Central memory CD8-positive, alpha-beta T cell (primary cell): ENCODE data around the gene SNX3.
"Not testable (repeated sequence)": the region's sequence is repeated elsewhere in the genome, so short reads cannot be mapped to it uniquely, and the experiment has no call there.

Experiments used
- ATAC-seq: fragments of 150-1000 bp; cut with Tn5 transposase; replicated peaks from 2 replicates; pipeline ENCODE4 v1.10.0; 2022; ENCODE audit warnings: mild to moderate bottlenecking, moderate FRiP score, moderate number of reproducible peaks; ENCODE audit not compliant: poor library complexity, severe bottlenecking; ENCODE audit errors: extremely low read depth
- DNase-seq, 2 donors: peaks; one replicate each; pipeline ENCODE4 v3.0.0; 2021; ENCODE audit warnings: low spot score in 2 of 2
- H3K27ac Mint-ChIP-seq: one replicate; pipeline ENCODE4 v1.8.0; 2022; ENCODE audit warnings: low read depth, mild to moderate bottlenecking, moderate library complexity, mixed read lengths
- H3K27me3 Mint-ChIP-seq: one replicate; pipeline ENCODE4 v1.8.0; 2022; ENCODE audit warnings: mixed read lengths
- H3K36me3 Mint-ChIP-seq: one replicate; pipeline ENCODE4 v1.8.0; 2022; ENCODE audit warnings: mild to moderate bottlenecking, moderate library complexity, mixed read lengths; ENCODE audit not compliant: insufficient read depth
- H3K4me1 Mint-ChIP-seq: one replicate; pipeline ENCODE4 v1.8.0; 2022; ENCODE audit warnings: mixed read lengths
- H3K4me3 Mint-ChIP-seq: one replicate; pipeline ENCODE4 v1.8.0; 2022; ENCODE audit warnings: mild to moderate bottlenecking, moderate library complexity, mixed read lengths
- H3K9me3 Mint-ChIP-seq: one replicate; pipeline ENCODE4 v1.8.0; 2022; ENCODE audit warnings: mixed read lengths

Gene SNX3

DNA sequence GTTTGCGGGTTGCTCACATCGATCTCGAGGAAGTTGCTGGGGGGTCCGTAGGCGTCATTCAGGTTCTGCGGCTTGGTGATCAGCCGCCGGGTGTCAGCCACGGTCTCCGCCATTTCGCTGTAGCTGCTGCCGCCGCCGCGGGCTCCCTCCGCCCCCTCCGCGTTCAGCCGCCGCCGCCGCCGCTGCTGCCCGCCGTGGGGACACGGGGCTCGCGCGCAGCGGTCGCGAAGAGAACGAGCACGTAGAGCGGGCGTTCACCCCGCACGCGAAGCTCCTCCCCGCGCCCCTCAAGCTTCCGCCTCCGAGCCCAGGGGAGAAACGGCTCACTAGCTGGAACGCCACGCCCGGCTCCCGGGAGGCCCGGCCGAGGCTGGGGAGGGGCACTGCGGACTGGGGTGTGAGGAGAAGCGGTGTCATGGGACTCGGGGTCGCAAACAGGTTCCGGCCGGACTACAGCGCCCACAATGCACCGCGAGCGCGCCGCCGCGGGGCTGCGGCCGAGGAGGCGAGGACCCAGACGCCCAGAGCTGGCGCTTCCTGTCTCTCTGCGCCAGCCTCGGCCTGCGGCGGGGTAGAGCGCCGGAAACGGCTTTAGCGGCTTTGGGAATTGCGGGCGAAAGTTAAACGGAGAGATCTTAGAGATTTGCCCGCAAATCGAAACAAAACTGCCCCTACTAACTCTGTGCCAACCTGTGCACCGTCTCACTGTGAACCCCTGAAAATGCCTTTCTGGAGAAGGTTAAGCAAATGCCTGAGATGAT is at the start of gene SNX3:
TSS of gene SNX3 (minus strand) at position 232 of the 761 bp plus-strand sequence. CDS start at position 113, 119 bp downstream.
- ATAC-seq (peak; percentile 82), DNase-seq (peak; percentile 80 to 84)
- H3K36me3 Mint-ChIP-seq, result peaks cover 17% of the 10 kb centered on the region
- H3K4me3 Mint-ChIP-seq, result peak within 1 kb of the TSS; percentile 86
- no peaks in the 10 kb centered on the region for H3K27me3 Mint-ChIP-seq
- H3K4me1 Mint-ChIP-seq, result peaks cover 23% of the 10 kb centered on the region
- H3K9me3 Mint-ChIP-seq, result no peaks in the 10 kb centered on the region
- peak within 1 kb of the TSS; percentile 94 for H3K27ac Mint-ChIP-seq

DNA sequence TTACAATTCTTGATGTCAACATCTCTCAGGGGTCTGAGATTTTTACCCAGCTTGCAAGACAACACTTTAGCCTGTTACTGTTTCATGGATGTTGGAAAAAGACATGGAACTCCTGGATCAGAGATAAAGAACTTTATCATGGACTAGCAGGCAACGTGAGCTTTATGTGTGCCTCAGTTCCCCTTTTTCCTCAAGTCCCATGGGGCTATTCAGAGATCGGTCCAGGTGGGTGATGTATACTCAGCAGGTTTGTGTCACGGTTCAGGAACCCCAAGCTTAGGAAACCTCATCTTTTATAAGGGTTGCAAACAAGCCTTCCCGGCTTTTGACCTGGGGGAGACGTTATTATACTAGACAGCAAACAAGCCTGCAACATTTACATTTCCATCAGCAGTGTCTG is 49.0 kb upstream of the SNX3 start:
- H3K4me1 Mint-ChIP-seq, result no peaks in the 10 kb centered on the region
- ATAC-seq, result no peak
- H3K27ac Mint-ChIP-seq, result no peak overlapping the region
- no peak for DNase-seq
- no peaks in the 10 kb centered on the region for H3K27me3 Mint-ChIP-seq
- H3K36me3 Mint-ChIP-seq, result peaks cover 2% of the 10 kb centered on the region
- H3K9me3 Mint-ChIP-seq, result no peaks in the 10 kb centered on the region
- H3K4me3 Mint-ChIP-seq, result no peak overlapping the region

DNA sequence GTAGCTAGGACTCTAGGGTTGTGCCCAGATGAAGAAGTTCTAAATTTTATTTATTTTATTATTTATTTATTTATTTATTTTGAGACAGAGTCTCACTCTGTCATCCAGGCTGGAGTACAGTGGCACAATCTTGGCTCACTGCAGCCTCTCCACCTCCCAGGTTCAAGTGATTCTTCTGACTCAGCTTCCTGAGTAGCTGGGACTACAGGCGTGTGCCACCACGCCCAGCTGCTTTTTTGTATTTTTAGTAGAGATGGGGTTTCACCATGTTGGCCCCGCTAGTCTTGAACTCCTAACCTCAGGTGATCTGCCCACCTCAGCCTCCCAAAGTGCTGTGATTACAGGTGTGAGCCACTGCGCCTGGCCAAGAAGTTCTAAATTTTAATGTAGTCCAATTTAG is 47.8 kb upstream of the SNX3 start:
- not testable (repeated sequence) for H3K9me3 Mint-ChIP-seq, H3K4me3 Mint-ChIP-seq, H3K4me1 Mint-ChIP-seq, DNase-seq, H3K36me3 Mint-ChIP-seq, ATAC-seq, H3K27ac Mint-ChIP-seq, H3K27me3 Mint-ChIP-seq

DNA sequence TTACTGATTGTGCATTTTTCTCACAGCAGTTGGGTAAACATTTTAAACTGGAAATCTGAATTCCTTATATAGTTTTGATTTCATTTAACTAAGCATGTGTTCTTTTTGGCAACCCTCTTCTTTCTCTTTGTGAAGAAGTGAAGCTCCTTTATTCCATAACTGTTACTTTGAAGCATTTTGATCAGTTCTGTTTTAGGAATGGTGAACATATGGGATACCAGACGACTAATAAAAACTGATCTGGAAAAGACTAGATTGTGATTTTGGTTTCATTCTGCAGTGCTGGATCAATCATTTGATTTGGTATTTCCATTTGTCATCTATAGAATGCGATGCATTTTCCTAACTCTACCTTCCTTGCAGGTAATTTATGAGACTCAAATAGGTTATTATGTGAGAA is 43.8 kb upstream of the SNX3 start:
- ATAC-seq, result no peak
- Mint-ChIP-seq H3K4me3 (no peak overlapping the region), H3K4me1 (no peaks in the 10 kb centered on the region), H3K36me3 (no peaks in the 10 kb centered on the region), H3K9me3 (no peaks in the 10 kb centered on the region), H3K27me3 (no peaks in the 10 kb centered on the region), H3K27ac (no peak overlapping the region)
- DNase-seq, result no peak

DNA sequence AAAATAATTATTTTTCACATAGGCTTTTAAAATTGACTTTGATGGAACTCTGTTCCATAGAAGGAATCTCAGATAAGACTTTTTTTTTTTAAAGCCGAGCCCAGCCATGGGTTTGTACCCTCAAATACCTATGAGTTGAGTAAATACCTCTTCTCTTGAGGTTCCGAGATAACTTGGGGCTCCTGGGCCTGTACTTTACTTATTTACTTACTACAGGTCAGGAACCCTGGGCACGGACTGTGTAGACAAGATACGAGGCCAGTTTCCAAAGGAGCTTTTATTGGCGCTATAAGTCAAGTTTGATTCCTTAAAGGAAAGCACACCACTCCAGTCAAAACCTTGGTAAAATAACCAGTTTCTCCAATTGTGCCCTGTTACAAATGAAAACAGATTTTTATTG is 41.5 kb upstream of the SNX3 start:
- Mint-ChIP-seq H3K27ac (no peak overlapping the region), H3K9me3 (no peaks in the 10 kb centered on the region), H3K4me1 (no peaks in the 10 kb centered on the region), H3K36me3 (no peaks in the 10 kb centered on the region), H3K4me3 (no peak overlapping the region), H3K27me3 (no peaks in the 10 kb centered on the region)
- ATAC-seq, result no peak
- no peak for DNase-seq

DNA sequence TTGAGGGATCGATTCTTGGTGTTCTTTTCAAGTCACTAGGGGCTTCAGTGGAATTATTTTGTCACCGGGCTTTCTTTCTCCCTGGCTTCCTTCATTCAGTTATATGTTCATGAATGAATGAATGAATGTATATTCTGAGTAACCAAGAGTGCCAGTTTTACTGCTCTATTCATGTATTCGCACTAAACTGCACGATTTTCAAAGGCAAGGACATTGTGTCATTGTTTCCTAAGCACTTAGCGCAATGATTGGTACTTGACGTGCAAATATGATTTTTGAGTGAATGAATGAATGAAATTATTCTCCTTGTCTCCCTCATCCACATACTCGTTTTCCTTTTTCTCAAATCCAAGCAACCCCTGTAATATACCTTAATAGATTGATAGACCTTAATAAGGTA is 34.8 kb upstream of the SNX3 start:
- Mint-ChIP-seq H3K27ac (peak overlapping the region; percentile 98), H3K4me3 (peak overlapping the region; percentile 96), H3K9me3 (no peaks in the 10 kb centered on the region), H3K27me3 (no peaks in the 10 kb centered on the region), H3K36me3 (peaks cover 7% of the 10 kb centered on the region), H3K4me1 (peaks cover 12% of the 10 kb centered on the region)
- ATAC-seq (no peak), DNase-seq (no peak)

DNA sequence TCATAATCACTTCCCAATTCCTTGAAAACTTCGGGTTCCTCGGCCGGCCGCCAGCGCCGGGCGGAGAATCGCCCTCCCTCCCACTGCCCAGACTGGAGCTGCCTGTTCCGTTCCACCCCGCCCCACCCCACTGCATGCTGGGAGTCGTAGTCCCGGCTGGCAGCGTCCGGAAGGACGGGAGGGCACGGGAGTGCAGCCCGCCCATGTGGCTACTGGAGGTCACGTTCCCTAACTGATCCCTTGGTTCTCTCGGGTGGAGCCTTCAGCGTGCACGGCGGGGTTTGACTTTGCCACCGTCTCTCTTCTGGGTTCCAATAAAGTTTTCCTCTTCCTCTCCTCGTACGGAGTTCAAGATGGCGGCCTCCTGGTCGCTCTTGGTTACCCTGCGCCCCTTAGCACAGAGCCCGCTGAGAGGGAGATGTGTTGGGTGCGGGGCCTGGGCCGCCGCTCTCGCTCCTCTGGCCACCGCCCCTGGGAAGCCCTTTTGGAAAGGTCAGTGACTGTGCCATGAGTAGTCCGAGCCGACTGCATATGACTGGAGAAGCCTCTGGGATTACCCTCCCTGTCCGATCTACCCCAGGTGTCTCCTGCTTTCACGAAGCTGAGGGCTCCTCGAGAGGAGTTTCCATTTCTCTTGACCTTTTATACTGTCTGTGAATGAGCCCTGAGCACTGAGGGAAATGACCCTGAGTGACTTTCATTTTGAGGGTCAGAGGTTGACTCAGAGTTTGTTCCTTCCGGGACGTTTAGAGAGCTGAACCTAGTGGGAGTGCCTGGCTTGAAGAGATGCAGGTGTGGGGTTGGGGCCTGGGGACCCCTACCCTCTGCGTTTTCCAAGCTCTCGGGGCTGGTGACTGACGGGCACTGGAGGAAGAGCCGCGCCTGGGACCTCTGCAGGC is 34.1 kb upstream of the SNX3 start, which contains the start of gene AFG1L:
TSS of gene AFG1L (plus strand) at position 328 of the 899 bp plus-strand sequence. CDS start at position 354, 26 bp downstream.
- DNase-seq (peak; percentile 81 to 82), ATAC-seq (peak; percentile 95)
- H3K4me3 Mint-ChIP-seq, result peak within 1 kb of the TSS; percentile 96
- H3K9me3 Mint-ChIP-seq, result no peaks in the 10 kb centered on the region
- H3K27ac Mint-ChIP-seq, result peak within 1 kb of the TSS; percentile 98
- H3K36me3 Mint-ChIP-seq, result peaks cover 7% of the 10 kb centered on the region
- H3K4me1 Mint-ChIP-seq, result peaks cover 12% of the 10 kb centered on the region
- no peaks in the 10 kb centered on the region for H3K27me3 Mint-ChIP-seq

DNA sequence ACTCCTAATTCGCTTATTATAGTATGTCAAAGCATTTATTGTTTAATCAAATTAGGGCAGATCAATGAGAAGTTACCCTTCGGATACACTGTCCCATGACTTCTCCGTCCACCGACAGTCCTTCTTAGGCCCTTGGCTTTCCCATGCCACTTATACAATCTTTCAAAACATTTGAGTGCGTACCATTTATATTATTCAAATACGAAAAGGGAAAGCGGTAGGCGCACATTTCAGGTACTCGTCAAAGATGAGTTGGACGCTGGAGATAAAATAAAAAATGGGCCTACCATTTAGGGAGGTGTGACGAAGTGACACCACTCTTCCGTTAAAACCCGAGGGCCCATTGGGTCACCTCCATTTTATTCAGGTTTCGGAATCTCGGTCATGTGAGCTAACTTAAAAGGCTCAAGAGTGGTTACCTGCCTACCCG is 33.5 kb upstream of the SNX3 start:
- Mint-ChIP-seq H3K36me3 (peaks cover 7% of the 10 kb centered on the region), H3K27ac (peak overlapping the region; percentile 98), H3K9me3 (no peaks in the 10 kb centered on the region), H3K27me3 (no peaks in the 10 kb centered on the region), H3K4me3 (peak overlapping the region; percentile 96), H3K4me1 (peaks cover 12% of the 10 kb centered on the region)
- no peak for DNase-seq
- peak; percentile 51 for ATAC-seq

DNA sequence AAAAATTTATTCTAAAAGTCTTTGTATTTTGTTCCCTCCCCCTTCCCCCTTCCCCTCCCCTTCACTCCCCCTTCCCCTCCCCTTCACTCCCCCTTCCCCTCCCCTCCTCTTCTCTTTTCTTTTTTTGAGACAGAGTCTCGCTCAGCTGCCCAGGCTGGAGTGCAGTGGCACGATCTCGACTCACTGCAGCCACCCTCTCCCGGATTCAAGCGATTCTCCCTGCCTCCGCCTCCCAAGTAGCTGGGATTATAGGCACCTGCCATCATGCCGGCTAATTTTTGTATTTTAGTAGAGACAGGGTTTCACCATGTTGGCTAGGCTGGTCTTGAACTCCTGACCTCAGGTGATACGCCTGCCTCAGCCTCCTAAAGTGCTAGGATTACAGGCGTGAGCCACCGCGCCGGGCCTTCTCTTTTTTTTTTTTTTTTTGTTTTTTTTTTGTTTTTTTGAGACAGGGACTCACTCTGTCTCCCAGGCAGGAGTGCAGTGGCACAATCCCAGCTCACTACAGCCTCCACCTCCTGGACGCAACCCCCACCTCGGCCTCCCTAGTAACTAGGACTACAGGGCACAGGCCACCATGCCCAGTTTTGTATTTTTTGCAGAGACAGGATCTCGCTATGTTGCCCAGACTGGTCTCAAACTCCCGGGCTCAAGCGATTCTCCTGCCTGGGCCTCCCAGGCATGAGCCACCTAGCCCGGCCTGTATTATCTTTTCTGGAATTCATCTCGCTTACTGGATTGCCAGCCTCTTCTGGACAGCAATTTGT is 32.9 kb upstream of the SNX3 start:
- H3K36me3 Mint-ChIP-seq, result peaks cover 7% of the 10 kb centered on the region
- no peak for DNase-seq
- no peak for ATAC-seq
- peaks cover 12% of the 10 kb centered on the region for H3K4me1 Mint-ChIP-seq
- H3K4me3 Mint-ChIP-seq, result peak overlapping the region; percentile 96
- H3K27ac Mint-ChIP-seq, result peak overlapping the region; percentile 98
- no peaks in the 10 kb centered on the region for H3K9me3 Mint-ChIP-seq
- no peaks in the 10 kb centered on the region for H3K27me3 Mint-ChIP-seq

DNA sequence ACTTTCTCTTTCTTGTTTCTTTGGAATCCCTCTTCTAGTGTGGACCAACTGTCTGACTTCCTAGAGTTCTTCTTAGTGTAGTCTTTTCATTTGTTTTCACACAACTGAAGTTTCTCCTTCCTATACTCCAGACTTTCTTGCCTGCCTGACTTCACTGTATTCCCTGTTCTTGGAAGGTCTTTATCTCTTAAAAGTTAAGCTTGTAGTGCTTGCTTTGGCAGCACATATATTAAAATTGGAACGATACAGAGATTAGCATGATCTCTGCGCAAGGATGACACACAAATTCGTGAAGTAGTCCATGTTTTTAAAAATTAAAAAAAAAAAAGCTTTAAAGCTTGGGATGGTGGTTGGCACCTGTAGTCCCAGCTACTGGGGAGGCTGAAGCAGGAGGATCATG is 31.7 kb upstream of the SNX3 start:
- H3K4me1 Mint-ChIP-seq, result peaks cover 12% of the 10 kb centered on the region
- H3K27ac Mint-ChIP-seq, H3K27me3 Mint-ChIP-seq, H3K36me3 Mint-ChIP-seq, ATAC-seq, H3K9me3 Mint-ChIP-seq, H3K4me3 Mint-ChIP-seq, DNase-seq: not testable (repeated sequence)

DNA sequence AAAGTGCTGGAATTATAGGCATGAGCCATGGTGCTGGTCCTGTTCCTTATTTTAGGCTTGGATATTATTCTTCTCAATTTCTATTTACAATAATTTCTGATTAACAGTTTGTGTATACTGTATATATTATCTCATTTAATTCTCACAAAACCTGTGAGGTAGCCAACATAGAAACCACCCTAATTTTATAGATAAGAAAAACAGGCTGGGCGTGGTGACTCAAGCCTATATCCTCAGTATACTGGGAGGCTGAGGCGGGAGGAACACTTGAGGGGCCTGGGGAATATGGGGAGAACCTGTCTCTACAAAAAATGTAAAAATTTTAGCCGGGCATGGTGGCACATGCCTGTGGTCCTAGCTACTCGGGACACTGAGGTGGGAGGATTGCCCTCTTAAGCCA is 30.3 kb upstream of the SNX3 start:
- Mint-ChIP-seq H3K4me1 (peaks cover 12% of the 10 kb centered on the region), H3K4me3 (no peak overlapping the region), H3K27ac (no peak overlapping the region), H3K9me3 (no peaks in the 10 kb centered on the region), H3K36me3 (peaks cover 7% of the 10 kb centered on the region), H3K27me3 (no peaks in the 10 kb centered on the region)
- DNase-seq (no peak), ATAC-seq (no peak)

DNA sequence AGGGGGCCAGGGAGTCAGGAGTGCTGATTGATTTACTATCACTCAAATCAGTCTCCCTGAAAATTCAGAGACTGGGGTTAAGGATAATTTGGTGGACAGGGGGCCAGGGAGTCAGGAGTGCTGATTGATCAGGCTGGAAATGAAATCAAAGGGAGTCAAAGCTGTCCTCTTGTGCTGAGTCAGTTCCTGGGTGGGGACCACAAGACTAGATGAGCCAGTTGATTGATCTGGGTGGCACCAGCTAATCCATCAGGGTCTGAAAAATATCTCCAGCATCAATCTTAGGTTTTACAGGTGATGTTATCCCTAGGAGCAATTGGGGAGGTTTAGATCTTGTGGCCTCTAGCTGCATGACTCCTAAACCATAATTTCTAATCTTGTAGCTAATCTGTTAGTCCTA is 27.9 kb upstream of the SNX3 start:
- Mint-ChIP-seq H3K4me3 (no peak overlapping the region), H3K4me1 (no peaks in the 10 kb centered on the region), H3K27ac (no peak overlapping the region), H3K27me3 (no peaks in the 10 kb centered on the region), H3K9me3 (no peaks in the 10 kb centered on the region), H3K36me3 (no peaks in the 10 kb centered on the region)
- ATAC-seq (no peak), DNase-seq (no peak)
